HG03097 (cell line): ENCODE data around the gene NLE1.
A peak's percentile ranks its signal among the peaks of the same experiment; 100 is the strongest.
"Not testable (repeated sequence)": the region's sequence is repeated elsewhere in the genome, so short reads cannot be mapped to it uniquely, and the experiment has no call there.

Experiments used
- ATAC-seq: cut with Tn5 transposase; IDR thresholded peaks from one replicate; pipeline ENCODE4 v1.9.1; 2021; ENCODE audit not compliant: unreplicated experiment, low FRiP score

The NLE1 gene

DNA sequence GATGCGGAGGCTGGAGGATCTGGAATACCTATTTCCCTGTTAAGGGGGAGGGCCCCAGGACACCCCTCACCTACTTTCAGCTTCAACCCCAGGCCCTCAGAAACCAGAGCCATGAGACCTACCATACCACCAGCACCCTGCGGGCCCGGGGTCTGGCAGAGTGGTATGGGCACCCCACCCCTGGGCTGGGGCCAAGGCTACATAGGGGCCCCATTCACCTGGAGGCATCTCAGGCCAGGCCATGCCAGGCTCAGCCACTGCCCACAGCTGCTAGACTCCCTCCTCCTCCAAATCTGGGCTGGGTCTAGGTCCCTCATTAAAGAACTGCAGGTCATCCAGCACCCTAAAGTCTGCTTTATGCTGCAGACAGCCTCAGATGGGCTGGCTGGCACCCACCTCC lies 11.7 kb downstream of the NLE1 start:
- no peak for ATAC-seq

DNA sequence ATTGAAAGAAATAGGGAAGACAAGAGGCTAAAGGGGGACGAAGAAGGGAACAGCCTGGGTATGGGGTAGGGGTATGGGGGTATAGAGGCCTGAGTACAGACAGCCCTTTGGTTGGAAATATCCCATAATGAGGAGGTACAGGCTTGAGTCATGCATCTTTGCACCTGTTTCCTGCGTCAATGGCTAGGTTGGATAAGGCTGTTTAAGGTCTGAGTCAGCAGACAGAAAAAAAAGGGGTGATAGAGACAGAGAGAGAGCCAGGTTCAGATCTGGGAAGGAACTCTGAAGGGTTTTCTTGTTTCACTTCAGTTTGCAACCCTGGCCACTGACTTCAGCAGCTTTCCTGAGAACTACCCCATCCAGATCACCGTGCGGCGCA lies 12.1 kb downstream of the NLE1 start:
- ATAC-seq: no peak

DNA sequence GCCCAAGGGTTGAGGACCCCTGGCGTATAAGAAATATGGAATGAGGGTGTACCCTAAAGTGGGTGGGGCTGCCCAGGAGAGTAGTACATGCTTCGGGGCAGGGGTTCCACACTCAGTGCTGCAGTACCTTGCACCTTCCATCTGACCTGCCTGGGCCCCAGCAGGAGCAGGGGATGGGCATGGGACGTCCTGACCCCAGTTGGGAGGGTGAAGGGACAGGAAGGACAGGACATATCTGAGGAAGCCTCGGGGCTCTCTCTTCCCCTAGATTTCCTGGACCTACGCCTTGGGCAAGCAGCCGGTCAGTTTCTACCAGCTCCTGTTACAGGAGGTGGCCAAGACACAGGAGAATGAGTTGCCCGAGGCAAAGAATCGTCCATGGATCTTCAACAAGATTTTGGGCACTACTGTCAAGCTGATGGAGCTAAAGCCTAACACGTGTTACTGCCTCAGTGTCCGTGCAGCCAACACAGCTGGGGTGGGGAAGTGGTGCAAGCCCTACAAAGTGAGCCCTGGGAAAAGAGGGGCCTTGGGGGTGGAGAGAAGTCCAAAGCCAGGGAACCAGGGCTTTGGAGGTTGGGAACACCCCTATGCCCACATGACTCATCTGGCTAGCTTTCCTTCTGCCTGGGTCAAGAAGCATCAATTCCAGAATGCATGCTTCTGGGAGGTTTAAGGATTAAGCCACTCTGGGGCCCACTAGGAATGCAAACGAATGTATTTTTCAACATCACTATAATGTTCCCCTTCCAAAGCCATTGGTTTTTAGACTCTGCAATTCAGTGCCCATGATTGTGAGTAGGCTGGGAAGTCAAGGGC lies 12.7 kb downstream of the NLE1 start:
- ATAC-seq: no peak

DNA sequence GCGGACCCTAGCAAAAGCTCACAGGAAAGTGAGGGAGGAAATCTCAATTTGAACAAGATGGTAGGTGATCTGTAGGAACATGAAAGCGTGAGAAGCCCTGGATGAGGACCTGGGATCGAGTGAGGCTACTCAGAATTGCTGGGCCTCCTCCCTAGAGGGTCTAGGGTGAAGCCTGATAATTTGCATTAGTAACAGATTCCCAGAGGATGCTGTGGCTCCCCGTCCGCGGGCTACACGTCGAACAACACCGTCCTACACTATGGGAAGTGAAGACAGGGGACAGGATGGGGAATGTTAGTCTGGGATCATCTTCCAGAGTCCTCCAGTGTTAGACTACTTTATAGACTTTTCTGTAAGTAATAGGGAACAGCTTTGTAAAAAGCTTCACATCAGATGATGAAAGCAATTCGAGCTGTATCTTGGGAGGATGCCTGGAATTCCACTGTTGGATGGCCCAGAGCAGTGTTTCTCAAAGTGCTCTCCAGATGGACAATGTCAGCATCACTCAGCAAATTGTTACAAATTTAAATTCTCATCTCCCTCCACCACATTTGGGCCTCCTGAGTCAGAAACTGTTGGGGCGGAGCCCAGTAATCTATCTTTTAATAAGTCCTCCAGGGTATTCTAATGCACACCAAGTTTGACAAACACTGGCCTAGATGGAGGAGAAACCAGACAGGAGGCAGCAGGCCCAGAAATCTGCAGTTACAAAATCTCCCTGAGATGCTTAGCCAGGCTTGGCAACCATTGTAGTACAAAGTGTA lies 14.2 kb downstream of the NLE1 start:
- ATAC-seq: no peak

DNA sequence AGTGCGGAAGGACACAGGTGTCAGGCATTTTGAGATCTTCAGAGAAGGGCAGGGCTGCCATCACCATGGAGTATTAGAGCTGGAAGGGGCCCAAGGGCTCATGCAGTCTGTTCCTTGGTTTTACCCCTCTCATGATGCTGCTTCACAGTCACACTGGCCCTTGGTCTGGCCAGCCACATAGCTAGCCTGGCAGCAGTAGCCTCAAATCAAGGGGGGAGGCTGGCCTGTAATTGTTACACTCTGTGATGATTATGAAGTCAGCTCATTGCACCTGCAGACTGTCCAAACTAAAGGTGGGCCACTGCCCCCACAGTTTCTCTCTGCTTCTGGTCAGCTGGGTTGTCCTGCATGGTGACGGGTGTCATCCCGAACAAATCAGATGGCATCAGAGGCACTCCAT lies 20.8 kb downstream of the NLE1 start, which contains the start of gene FNDC8:
FNDC8 (plus strand) TSS at position 301 of the 400 bp plus-strand sequence; CDS start at position 380, 79 bp downstream.
- no peak for ATAC-seq

- peak; percentile 85 for ATAC-seq
Measured at GRCh38 chr17:35119370-35120165, 22.5 kb downstream of the NLE1 start, which contains the start of gene RAD51D. RAD51D (minus strand) TSS chr17:35119860; CDS start chr17:35119613, 247 bp downstream.

DNA sequence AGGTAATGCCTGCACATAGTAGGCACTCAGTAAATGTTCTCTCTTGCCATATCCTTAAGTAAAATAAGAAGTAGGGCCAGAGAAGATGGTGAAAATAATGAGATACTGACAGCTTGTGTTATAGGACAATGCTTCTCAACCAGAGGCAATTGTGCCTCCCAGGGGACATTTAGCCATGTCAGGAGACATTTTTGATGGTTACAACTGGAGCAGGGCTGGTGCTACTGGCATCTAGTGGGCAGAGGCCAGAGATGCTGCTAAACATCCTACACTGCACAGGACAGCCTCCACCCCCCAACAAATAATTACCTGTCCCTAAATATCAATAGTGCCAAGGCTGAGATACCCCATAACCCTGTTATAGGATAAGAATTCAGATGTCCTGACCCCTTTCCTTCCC lies 24.1 kb downstream of the NLE1 start:
- ATAC-seq: no peak

GRCh38 chr17:35116845-35117244 lies 25.3 kb downstream of the NLE1 start:
- ATAC-seq: no peak

DNA sequence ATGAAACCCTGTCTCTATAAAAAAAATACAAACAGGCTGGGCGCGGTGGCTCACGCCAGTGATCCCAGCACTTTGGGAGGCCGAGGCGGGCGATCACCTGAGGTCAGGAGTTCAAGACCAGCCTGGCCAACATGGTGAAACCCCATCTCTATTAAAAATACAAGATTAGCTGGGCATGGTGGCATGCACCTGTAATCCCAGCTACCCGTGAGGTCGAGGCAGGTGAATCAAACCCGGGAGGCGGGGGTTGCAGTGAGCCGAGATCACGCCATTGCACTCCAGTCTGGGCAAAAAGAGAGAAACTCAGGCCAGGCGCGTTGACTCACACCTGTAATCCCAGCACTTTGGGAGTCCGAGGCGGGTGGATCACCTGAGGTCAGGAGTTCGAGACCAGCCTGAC lies 31.3 kb downstream of the NLE1 start:
- ATAC-seq: not testable (repeated sequence)

DNA sequence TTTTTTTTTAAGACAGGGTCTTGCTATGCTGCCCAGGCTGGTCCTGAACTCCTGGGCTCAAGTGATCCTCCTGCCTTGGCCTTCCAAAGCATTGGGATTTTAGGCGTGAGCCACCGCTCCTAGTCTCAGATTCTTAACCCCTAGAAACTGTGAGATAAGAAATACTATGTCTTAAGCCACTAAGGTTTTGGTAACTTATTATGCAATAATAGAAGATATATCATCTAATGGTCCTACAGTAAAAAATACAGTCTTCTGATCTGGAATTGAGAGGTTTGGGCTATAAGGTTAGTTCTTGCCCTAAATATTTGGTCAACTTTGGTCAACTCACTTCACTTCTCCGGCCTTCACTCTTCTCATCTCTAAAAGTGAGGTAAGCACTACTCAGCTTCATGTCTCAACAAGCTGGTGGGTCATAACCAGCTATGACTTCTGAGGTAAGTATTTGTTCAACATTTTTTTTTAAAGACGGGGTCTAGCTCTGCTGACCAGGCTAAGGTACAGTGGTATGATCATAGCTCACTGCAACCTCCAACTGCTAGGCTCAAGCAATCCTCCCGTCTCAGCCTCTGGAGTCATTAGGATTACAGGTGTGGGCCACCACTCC lies 37.2 kb downstream of the NLE1 start:
- ATAC-seq: no peak

DNA sequence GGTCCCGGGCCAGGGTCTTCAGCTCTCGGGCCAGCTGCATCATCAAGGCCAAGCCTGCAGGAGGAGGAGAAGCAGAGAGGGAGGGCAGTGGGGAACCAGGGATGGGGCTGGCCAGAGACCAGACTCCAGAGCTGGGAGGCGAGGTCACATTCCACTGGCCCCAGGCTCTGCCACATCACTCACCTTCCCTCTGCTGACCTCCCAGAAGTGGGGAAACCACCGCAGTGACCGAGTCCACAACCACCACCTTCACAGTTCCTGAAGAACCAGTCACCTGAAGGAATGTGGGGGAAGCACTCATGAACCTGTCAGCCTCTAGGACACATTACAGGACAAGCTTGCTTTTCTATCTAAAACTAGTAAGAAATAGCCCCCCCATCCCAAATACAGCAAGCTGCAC lies 38.8 kb downstream of the NLE1 start:
- ATAC-seq: no peak

DNA sequence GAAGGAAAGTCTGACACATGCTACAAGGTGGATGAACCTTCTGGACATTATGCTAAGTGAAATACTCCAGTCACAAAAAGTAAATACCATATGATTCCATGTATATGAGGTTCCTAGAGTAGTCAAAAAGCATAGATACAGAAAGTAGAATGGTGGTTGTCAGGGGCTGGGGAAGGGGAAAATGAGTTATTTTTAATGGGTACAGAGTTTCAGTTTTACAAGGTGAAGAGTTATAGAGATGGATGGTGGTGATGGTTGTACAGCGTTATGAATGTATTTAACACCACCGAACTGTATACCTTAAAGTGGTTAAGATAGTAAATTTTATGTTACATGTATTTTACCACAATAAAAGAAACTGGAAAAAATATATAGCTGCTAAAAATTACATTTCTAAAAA lies 40.4 kb downstream of the NLE1 start:
- ATAC-seq: no peak

DNA sequence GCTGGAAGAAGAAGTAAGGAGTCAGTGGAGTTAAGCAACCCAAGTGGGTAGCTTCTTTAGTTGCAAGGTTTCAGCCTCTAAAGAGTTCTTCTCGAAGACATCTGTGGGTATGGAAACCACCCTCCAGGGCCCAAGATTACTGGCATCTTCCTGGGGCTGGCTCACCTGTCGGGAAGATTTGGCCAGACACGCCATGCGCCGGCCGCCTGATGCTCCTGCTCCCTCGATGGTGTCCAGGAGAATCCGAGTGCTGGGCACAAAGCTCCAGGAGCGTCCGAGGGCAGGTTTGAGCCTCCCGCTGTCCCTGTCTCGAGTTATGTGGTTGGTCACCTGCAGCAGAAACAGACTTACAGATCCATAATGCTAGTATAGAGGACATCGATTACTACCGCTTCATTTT lies 41.1 kb downstream of the NLE1 start:
- ATAC-seq: no peak

GRCh38 chr17:35099908-35100307 lies 42.2 kb downstream of the NLE1 start:
- ATAC-seq: no peak

- no peak for ATAC-seq
Measured at GRCh38 chr17:35097776-35098175, 44.3 kb downstream of the NLE1 start.

- ATAC-seq: no peak
Measured at GRCh38 chr17:35095741-35096140, 46.4 kb downstream of the NLE1 start.

- no peak for ATAC-seq
Measured at GRCh38 chr17:35094902-35095301, 47.2 kb downstream of the NLE1 start.

DNA sequence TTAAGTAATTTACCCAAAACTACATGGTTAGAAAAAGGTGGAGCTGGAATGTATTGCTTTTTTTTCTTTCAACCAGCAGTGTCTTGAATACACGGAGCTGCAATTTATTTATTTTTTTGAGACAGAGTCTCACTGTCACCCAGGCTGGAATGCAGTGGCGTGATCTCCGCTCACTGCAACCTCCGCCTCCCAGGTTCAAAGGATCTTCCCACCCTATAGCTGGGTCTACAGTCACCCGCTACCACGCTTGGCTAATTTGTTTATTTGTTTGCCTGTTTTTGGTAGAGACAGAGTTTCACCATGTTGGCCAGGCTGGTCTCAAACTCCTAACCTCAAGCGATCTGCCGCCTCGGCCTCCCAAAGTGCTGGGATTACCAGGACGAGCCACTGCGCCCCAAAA lies 51.4 kb downstream of the NLE1 start:
- not testable (repeated sequence) for ATAC-seq

DNA sequence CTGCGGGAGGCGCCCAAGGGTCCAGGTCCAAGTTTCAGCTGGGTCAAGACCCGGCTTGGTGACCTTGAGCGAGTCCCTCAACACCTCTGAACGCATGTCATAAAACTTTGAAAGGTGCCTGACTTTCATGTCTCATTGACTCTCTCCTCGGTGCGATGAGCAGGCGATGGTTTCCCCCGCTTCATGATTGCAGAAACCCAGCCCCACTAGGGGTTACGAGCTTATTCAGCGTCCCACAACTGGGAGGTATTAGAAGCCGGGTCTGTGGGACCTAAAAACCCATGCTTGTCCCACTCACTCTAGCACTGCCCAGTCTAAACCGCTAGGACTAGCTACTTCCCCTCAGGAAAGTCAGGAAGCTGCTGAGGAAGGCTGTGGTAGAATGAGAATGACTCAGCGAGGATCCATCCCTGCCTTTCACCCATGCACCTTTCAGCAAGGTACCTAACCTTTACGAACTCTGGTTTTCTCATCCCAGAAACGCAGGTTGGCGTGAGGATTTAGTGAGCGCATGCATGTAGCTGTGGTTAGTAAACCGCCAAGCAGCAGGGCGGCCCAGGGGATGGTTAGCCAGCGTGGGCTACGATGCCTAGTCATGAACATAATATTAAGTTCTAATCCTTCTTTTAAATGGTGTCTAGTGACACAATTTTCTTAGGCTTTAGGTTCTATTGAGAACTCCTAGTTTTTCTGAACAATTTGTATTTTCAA lies 52.4 kb downstream of the NLE1 start:
- ATAC-seq: no peak
